Activated naive CD4-positive, alpha-beta T cell treated with Interleukin-2 at 50 U/mL for 16 hours (primary cell): ENCODE results near the gene DMTF1.
"Not testable (repeated sequence)": the region's sequence is repeated elsewhere in the genome, so short reads cannot be mapped to it uniquely, and the experiment has no call there.

Source experiments
- DNase-seq: peaks from one replicate; pipeline ENCODE4 v3.0.0-alpha.2; 2020

Gene DMTF1, protein sequence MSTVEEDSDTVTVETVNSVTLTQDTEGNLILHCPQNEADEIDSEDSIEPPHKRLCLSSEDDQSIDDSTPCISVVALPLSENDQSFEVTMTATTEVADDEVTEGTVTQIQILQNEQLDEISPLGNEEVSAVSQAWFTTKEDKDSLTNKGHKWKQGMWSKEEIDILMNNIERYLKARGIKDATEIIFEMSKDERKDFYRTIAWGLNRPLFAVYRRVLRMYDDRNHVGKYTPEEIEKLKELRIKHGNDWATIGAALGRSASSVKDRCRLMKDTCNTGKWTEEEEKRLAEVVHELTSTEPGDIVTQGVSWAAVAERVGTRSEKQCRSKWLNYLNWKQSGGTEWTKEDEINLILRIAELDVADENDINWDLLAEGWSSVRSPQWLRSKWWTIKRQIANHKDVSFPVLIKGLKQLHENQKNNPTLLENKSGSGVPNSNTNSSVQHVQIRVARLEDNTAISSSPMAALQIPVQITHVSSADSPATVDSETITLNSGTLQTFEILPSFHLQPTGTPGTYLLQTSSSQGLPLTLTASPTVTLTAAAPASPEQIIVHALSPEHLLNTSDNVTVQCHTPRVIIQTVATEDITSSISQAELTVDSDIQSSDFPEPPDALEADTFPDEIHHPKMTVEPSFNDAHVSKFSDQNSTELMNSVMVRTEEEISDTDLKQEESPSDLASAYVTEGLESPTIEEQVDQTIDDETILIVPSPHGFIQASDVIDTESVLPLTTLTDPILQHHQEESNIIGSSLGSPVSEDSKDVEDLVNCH

DNA sequence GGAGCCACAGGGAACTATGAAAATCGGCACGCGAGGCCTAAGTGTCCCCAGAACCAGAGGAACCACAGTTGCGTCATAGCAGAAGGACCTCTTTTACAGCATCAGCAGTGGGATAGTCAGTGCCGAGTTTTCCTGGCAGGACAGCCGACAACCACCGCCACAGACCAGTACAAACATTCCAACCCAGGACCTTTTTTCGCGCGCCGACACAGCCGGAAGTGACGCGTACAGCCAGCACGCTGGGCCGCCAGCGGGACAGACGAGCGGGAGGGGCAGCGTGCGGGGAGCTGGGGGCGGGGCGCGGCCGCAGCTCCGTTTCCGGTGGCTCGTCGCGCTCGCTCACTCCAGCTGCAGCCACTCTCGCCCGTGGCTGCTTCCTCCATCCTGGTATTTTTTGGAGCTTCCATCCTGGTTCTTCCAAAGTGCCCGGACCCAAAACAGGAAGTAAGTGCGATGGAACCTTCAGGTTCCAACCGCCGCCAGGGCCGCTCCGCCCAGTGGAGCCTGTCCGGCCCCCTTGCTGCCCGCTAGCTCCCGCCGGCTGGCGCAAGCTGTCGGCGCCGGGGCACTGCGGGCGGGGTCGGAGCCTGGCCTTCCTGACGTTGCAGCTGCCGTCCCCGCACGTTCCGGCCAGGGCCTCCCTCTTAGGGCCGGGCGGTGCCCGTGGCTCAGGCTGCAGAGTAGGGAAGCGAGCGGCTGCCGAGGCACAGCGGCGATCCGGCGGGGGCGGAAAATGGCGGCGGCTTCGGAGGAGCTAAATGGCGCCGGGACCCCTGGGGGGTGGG, at the start of gene DMTF1:
TSS of gene DMTF1 (plus strand) at position 342 of the 785 bp plus-strand sequence. CDS start 12,489 bp downstream, outside the sequence.
- peak; percentile 88 for DNase-seq

DNA sequence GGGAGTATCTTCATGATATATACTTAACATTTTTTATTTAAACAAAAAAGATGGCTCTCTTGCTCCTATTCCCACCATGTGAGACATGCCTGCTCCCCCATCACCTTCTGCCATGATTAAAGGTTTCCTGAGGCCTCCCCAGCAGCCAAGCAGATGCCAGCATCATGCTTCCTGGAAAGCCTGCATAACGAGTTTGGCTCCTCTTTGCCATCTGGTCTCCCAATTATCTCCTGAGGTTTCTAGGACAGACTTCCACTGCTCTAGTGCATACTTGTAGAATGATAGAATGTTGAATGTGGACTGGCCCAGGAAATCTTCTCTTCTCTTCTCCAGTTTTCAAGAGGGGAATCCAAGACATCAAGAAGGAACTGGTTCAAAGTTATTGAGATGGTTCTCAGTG, 46.9 kb upstream of the DMTF1 start:
- DNase-seq = no peak

DNA sequence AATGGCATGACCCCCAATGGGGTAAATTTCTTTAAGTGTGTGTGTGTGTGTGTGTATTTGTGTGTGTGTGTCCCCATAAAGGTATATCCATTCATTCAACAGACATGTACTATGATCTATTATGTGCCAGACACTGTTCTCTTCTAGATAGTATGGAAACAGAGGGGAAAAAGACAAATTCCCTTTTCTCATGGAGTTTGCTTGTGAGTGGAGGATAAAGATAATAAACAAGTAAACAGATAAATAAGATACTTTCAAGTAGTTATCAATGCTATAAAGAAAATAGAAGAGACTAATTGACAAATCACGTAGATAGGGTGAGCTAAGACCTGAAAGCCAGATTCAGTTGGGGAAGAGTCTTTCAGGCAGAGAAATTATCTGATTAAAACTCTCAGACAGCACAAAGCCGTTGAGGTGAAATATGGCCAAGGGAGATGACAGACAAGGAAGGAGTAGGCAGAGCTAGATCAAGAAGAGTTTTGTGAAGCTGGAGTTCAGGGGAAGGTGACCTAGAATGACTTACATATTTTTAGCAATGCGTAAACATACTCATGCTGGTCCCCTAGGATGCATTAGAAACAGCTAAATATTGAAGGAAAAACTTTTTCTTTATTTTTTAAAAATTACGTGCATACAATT, 45.2 kb upstream of the DMTF1 start:
- DNase-seq = no peak

DNA sequence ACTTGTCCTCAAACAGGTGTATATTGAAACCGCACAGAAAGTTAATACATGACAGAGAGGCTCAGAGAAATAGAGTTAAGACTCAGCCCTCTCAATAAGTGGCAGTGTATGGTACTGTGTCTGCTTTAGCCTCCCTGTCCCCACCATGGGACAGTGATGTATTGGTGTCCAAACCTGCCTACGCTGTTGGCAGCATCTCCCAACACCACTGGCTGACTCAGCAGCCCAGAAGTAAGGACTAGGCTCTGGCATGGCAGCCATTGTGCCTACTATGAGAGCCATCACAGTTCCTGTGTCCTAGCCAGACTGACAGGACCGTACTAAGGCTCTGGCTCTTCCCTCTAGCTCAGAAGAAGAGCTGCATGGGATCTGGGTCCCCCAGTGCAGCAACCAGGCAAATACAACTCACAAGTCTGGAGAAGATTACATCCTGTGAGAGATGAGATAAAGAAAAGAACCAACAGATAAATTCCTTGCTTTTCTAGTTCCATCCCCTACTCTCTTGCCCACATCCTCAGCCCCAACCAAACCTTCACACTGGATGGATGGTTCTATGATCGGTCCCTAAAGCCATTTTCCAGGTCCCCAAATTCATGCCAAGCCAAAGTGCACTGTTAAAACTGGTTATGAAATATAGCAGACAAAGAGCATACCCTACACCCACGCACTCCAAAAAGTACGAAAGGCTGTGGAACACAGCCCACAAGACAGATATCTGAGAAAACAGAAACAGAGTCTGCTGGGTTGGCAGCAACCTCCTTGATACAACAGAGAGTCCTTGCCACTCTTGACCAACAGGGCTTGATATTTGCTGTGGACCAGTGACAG, 44.1 kb upstream of the DMTF1 start:
- no peak for DNase-seq

DNA sequence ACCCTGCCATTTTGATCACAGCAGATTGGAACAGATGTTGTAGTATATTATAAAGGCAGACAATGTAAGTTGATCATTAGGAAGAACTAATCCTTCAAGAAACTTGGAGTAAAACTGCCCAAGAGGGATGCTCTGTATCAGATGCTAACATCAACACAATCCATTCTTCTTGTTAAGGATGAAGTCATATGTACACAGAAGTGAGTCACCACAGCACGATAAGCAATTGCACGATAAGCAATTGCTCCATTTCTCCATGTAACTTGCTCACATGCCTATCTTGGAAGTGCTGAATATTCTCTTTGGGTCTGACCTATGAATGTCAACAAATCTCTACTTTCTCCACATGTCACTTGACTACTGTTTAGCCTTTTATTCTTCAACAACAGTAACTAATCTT, 41.5 kb upstream of the DMTF1 start:
- no peak for DNase-seq

DNA sequence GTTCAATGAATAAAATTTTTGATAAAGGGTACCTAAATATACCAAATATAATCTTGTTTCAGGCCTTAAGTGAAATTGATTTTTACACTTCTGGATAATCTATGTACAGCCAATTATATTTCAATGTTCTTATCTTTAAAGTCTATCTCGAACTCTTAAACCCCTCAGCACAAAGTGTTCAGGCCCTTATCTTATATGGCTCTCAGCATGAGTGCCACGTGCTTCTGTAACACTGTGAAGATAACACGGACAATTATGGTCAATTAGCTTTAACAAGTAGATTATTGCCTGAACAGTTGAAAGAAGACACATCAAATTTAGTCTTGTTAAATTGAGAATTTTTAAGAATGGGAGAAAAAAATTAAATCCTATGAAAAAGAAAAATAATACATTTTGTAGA, 40.4 kb upstream of the DMTF1 start:
- no peak for DNase-seq

DNA sequence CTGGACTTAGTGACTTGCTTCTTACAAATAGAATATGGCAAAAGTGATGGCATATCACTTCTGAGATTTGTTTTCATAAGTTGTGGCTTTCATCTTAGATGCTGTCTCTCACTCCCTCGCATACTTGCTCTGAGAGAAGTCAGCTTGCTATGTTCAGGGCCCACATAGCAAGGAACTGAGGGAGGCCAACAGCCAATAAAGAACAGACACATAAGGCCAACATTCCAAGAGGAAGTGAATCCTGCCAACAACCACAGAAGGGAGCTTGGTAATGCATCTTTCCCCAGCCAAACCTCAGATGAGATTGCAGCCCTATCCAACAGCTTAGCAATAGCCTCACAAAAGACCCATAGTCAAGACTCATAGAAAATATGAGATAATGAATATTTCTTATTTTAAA, 39.2 kb upstream of the DMTF1 start:
- DNase-seq = no peak

DNA sequence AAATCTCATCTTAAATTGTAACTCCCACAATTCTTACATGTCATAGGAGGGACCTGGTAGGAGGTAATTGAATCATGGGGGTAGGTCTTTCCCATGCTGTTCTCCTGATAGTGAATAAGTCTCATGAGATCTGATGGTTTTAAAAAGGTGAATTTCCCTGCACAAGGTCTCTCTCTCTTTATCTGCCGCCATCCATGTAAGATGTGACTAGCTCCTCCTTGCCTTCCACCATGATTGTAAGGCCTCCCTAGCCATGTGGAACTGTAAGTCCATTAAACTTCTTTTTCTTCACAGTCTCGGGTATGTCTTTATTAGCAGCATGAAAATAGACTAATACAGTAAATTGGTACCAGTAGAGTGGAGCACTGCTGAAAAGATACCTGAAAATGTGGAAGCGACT, 38.3 kb upstream of the DMTF1 start:
- DNase-seq = not testable (repeated sequence)

DNA sequence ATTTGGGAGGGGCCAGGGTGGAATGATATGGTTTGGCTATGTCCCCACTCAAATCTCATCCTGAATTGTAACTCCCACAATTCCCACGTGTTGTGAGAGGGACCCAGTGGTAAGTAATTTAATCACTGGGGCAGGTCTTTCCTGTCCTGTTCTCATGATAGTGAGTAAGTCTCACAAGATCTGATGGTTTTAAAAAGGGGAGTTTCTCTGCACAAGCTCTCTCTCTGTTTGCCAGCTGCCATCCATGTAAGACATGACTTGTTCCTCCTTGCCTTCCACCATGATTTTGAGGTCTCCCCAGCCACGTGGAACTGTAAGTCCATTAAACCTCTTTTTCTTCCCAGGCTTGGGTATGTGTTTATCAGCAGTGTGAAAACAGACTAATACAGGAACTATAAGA, 36.5 kb upstream of the DMTF1 start:
- not testable (repeated sequence) for DNase-seq

DNA sequence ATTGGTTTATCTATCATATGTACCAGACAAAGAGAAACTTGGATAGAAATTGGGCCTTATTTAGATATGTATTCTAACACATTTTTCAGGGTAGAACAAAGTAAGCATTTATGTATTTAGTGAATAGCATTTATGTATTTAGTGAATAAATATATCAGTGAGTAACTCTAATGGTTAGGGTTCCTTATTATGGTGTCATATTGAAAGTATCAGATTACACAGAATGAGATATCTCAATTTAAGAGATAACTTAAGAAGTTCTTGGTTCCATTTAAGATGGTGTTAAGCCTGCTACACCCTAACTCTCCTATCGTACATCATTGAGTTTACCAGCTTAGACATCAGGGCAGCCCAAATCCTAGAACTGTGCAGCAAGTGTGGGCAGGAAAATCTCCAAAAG, 35.9 kb upstream of the DMTF1 start:
- DNase-seq = no peak

DNA sequence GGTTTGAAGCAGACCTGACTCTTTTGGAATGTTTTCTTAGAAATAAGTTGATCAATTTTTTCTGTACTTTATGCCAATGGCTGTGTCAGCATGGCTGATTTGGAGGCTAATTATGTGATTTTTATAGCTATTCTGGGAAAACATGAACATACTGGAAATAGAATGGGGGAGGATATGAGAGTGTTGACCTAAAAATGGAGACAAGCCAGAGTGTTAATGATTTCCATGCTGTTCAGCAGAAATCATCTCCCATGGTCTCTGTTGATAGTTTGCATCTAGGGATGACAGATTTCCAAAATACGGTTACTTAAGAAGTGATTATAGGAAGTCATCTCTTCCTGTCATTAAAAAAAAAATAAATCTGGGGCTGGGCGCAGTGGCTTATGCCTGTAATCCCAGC, 32.7 kb upstream of the DMTF1 start:
- no peak for DNase-seq

DNA sequence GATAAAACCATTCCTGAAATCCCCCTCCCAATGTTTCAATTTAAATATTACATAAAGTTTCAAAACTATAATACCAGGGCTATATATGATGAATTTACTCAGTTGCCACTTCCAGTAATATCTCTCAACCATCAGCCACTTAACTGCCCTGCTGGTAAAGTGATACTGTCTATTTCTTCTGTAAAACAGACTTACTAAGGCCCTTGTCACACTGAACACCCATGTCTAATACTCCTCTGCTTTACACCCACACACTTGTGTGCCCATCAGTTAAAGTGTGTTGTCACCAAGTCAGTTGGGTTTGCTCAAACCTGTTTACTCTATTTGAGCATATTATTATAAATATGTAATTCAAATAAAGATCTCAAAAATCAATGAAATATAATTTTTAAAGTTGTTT, 29.1 kb upstream of the DMTF1 start:
- DNase-seq = no peak

DNA sequence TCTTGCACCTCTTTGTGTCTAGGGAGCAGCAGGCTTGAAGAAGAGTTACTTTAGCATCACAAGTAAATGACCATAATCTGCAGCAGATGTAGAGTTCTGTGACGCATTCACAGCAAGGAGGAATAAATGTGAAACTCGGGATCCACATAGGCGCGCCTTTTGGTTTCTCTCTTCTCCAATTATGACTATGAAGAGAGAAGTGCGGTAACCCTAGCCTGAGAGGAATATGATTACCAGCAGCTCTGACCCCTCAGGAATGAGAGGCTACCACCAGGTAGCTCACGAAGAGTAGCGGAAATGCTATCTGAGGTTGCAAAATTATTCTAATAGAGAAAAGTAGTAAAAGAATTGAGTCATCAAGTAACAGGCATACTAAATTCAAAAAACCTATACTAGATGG, 25.2 kb upstream of the DMTF1 start:
- DNase-seq = no peak

DNA sequence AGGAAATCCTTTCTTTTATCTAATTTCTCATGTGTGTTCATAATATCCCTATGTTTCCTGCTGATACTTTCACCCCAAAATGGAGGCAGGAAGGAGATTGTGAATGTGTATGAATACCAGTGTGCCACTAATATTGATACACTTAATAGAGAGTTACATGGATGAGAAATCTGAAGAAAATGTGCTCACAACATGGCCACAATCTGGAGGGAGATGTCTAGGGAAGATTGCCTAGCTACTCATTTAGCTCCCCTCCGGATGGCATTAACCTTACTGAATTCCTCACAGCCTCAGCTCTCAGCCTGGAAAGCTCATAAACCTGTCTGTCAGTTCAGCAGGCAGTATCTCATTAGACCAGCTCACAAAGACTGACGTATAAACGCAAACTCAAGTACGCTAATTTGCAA, 23.4 kb upstream of the DMTF1 start:
- DNase-seq = no peak

DNA sequence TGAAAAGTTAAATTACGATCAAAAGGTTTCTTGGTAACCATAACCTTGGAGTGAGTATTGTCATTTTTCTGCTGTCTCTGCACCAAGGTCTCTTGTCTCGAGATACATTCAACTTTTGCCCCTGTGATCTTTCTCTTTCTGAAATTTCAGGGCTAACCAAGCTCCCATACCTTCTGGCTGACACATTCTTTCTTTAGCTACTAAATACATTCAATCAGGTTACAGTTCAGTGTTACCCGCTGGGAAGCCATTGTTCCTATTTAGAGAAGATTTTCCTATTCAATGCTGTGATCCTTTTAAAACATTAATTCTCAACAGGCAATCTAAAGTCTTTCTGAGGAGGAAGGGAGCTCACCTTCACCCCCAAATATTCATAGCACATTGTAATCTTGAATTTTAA, 22.9 kb upstream of the DMTF1 start:
- DNase-seq = no peak

DNA sequence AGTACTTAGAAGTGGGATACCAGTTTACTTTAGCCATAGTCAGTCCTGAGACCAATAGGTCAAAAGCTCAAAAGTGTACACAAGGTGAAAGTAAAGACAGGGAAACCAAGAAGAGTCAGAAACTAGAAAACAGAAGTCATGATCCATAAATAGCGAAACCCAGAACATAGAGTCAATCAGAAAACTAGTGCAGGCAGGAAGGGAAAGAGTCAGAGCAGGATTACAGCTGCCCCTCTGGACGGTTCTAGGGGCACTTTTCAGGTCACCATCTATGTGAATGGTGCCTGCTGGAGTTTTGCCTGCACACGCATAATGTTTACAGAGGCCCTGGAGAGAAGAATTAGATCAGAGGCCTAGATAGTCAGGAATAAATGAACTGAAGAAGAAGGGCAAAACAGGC, 22.4 kb upstream of the DMTF1 start:
- DNase-seq = no peak

DNA sequence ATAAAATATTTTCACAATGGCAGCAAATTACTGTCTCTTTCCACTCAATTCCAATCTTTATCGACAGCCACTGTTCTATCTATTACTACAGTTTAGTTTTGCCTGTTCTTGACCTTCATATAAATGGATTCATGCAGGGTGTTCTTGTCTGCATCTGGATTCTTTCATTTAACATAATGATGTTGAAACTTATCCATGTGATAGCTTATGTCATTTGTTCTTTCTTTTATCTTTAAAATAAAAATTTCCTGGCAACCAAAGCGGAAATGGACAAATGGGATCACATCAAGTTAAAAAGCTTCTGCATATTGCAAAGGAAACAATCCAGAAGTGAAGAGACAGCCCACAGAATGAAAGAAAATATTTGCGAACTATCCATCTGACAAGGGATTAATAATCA, 20.5 kb upstream of the DMTF1 start:
- DNase-seq = no peak

DNA sequence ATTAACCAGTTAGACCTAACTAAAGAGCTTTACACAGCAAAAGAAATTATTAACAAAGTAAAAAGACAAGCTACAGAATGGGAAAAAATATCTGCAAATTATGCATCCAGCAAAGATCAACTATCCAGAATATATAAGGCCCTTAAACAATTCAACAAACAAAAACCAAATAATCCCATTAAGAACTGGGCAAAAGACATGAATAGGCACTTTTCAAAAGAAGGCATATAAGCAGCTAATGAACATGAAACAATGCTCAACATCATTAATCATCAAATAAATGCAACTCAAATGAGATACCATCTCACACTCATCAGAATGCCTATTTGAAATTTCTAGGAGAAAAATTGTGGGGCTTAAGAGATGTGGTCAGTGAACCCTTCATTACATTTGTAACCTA, 15.0 kb upstream of the DMTF1 start:
- DNase-seq = no peak

DNA sequence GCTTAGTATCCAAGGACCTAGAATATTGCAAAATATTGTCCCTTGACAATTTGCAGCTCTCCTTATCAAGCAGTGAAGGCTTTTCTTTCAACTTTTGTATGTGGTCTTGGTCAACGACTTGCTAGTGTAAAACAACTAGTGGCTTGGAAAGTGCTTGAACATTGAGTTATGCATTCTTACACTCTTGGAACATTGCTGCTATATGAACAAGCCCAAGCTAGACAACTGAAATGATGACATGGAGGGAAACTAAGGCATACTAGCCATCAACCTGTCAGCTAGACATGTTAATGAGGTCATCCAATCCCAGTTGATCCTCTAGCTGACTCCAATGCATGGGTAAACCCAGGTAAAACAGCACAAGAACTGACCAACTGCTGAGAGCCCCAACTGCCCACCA, 12.7 kb upstream of the DMTF1 start:
- DNase-seq = no peak

DNA sequence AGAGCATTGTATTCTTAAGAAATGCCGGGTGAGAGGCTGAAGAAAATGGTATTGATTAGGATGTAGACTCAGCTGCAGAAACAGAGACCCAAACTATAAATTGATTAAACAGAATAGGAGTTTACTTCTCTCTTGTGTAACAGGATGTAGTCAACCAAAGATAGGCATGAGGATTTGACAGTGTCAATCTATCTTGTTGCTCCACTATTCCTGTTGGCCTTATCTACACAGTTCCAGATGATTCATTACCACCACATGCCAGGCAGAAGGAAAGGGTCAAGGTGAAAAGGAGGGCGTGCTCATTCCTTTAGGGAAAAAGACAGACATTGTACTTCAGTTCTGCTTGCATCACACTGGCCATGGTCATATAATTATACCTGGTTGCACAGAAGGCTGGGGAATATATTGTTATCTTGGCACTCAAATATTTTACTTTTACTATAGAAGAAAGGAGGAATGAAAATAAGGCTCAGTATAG, 11.9 kb upstream of the DMTF1 start:
- DNase-seq = no peak

DNA sequence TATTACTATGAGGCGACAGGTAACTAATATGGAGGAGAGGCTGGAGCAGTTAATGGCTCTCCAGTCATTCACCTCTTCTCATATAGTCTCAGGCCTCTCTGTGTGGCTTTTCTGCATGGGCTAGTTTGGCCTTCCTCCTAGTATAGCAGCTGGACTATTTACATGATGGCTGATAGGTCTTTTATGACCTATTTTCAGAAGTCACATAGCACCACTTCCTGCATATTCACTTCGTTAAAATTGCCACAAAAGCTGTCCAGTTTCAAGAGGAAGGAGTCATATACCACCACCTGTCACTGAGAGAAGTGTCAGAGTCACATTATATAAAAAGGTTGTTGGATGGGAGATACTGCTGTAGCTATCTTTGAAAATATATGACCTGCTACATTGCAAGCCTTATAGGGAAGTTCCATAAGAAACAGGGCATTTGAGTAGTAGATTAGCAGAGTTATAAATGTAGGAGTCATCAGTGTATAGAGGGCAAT, 8.0 kb upstream of the DMTF1 start:
- DNase-seq = no peak
